GM12891 (cell line): ENCODE data around the gene MYO7A.

ENCODE experiments used
- POLR2A ChIP-seq: IDR thresholded peaks from 2 replicates; pipeline ENCODE4 v1.6.1; 2011; ENCODE audit warnings: low read depth, low read length, control low read depth
- SPI1 ChIP-seq: IDR thresholded peaks from 2 replicates; pipeline ENCODE4 v1.6.1; 2011; ENCODE audit warnings: low read depth, low read length, control low read depth
- TAF1 ChIP-seq: IDR thresholded peaks from 2 replicates; pipeline ENCODE4 v1.6.1; 2011; ENCODE audit warnings: low read depth, low read length, control low read depth

DNA sequence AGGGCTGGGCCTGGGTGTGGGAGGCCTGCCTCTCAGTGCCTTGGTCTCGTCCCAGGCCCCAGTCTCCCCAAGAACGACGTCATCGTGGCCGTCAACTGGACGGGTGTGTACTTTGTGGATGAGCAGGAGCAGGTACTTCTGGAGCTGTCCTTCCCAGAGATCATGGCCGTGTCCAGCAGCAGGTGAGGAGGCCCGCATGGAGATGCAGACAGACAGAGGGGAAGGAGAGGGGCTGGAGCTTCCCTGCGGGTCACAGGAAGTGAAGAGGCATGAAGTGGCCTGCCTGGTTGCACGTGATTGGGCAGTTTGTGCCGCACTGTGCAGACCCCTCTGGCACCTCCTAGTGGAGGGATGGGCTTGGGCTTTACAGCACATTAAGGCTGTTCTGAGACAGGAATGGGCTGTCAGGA is 70.4 kb downstream of the MYO7A start:
- TF ChIP-seq POLR2A (no peak), TAF1 (no peak), SPI1 (no peak)
